Fibroblast of skin of scalp (primary cell): ENCODE data around the gene GALNTL6.
"Not testable (repeated sequence)": the region's sequence is repeated elsewhere in the genome, so short reads cannot be mapped to it uniquely, and the experiment has no call there.

Experiments used
- DNase-seq: peaks from one replicate; pipeline ENCODE4 v3.0.0-alpha.2; 2013

The GALNTL6 gene

GRCh38 chr4:173038192-173038896 is 1225.1 kb downstream of the GALNTL6 start:
- DNase-seq: no peak

- DNase-seq: no peak
Measured at GRCh38 chr4:173039617-173040577, 1226.7 kb downstream of the GALNTL6 start.

- DNase-seq: no peak
Measured at GRCh38 chr4:173041482-173041881, 1228.3 kb downstream of the GALNTL6 start.

GRCh38 chr4:173042139-173042538 is 1228.9 kb downstream of the GALNTL6 start:
- DNase-seq: not testable (repeated sequence)

GRCh38 chr4:173044340-173044739 is 1231.1 kb downstream of the GALNTL6 start:
- no peak for DNase-seq

- no peak for DNase-seq
Measured at GRCh38 chr4:173045571-173045970, 1232.4 kb downstream of the GALNTL6 start.

- no peak for DNase-seq
Measured at GRCh38 chr4:173046144-173046543, 1232.9 kb downstream of the GALNTL6 start.

- no peak for DNase-seq
Measured at GRCh38 chr4:173046818-173047217, 1233.6 kb downstream of the GALNTL6 start.

- no peak for DNase-seq
Measured at GRCh38 chr4:173051232-173051631, 1238.0 kb downstream of the GALNTL6 start.

GRCh38 chr4:173051716-173052115 is 1238.5 kb downstream of the GALNTL6 start:
- peak; percentile 6 for DNase-seq

- DNase-seq: no peak
Measured at GRCh38 chr4:173052439-173052838, 1239.2 kb downstream of the GALNTL6 start.

- DNase-seq: no peak
Measured at GRCh38 chr4:173056271-173056670, 1243.1 kb downstream of the GALNTL6 start.

- no peak for DNase-seq
Measured at GRCh38 chr4:173056710-173057109, 1243.5 kb downstream of the GALNTL6 start.

GRCh38 chr4:173057442-173057841 is 1244.2 kb downstream of the GALNTL6 start:
- DNase-seq: no peak

GRCh38 chr4:173057901-173058300 is 1244.7 kb downstream of the GALNTL6 start:
- DNase-seq: no peak

GRCh38 chr4:173061160-173061559 is 1248.0 kb downstream of the GALNTL6 start:
- no peak for DNase-seq

- no peak for DNase-seq
Measured at GRCh38 chr4:173073939-173074500, 1260.8 kb downstream of the GALNTL6 start.

GRCh38 chr4:173074501-173074946 is 1261.3 kb downstream of the GALNTL6 start:
- DNase-seq: peak; percentile 49

- peak; percentile 65 for DNase-seq
Measured at GRCh38 chr4:173076903-173077634, 1263.9 kb downstream of the GALNTL6 start.

GRCh38 chr4:173088144-173088543 is 1274.9 kb downstream of the GALNTL6 start:
- DNase-seq: no peak
